NCI-H345 treated with DMSO at 0.1 percent for 48 hours (cell line): Measurements from ENCODE around the gene DERA.

ENCODE experiments used
- DNase-seq: peaks from one replicate; lab custom pipeline; 2025; ENCODE audit not compliant: unreplicated experiment; lab: John Stamatoyannopoulos, UW

Gene DERA

DNA sequence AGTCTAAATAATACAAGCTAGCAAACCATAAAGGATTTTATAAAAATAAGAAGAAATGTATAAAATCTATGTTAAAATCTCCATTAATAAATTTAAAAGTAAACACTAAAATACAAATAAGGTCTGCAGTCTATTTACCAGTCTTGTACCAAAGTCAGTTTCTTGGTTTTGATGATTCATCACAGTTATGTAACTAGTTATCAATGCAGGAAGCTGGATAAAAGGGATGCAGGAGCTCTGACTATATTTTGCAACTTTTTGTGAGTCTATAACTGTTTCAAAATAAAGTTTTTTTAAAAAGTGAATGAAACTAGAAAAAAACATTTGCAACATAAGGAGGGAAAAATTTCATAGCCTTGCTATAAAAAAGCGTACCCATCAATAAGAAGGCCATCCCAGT is 151.5 kb downstream of the DERA start:
- DNase-seq, result no peak

DNA sequence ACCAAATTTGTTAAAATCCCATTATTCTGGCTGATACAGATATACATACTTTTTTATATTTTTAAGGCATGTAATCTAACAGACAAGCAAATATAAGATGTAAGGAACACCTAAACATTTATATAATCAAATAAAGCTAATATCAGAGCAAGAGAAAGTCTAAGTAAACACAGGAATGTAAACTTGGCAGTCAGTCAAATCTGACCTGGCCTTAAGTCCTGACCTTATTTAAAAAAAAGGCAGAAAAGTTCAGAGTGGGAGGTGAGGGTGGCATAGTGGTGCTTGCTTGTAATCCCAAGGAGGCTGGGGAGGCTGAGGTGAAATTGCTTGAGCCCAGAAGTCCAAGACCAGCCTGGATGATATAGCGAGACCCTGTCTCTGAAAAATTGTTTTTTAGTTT is 152.6 kb downstream of the DERA start:
- no peak for DNase-seq

DNA sequence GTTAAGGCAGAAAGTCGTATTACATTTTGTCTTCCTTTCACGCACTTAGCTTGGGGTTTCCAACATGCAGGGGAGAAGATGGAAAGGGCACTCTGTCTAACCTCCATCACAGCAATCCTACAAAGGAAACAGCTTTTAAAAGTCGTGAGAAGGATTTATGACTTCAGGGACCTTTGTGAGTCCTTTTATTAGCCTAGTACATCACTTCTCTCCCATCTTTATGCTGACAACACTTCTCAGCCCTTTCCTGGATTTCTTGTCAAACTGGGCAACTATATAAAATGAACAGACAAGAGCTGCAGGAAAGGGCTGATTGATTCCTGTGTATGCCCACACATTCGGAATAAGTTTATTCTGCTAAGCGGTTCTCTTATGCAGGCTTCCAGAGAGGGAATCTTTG is 159.0 kb downstream of the DERA start:
- DNase-seq, result no peak

DNA sequence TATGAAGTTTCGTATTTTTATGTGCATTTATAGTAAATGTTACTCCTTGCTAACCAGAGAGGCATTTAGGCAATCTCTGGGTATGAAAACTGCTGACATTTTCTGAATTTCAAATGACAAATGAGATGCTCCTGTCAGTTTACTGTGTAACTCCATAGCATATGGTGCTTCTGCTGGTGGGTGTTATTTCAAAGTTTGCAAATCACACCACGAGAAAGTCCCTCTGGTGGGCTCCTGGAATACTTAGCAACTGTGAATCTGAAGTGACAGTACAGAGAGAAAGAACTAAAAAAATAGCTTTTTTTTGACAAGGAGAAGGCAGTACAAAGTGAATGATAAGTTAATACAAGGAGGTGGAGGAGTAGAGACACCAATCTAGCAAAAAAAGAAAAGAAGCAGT is 161.5 kb downstream of the DERA start:
- DNase-seq, result no peak

DNA sequence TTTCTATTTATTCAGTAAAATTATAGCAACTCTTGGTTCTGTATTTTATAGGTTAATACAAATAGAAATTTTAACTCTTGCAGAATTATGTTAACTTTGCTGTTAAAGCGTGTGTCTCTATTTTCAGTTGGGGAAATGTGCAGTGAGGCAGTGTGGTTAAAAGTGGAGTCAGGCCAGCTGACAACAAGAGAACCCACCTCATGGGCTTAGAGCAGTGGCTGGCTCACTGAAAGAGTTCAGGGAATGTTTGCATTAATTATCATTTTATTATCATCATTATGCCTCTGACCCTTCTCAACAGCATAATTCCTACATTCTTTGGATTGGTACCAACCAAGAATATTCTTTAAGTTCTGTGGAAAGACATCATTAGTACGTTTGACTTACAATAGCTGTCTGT is 163.8 kb downstream of the DERA start:
- no peak for DNase-seq

DNA sequence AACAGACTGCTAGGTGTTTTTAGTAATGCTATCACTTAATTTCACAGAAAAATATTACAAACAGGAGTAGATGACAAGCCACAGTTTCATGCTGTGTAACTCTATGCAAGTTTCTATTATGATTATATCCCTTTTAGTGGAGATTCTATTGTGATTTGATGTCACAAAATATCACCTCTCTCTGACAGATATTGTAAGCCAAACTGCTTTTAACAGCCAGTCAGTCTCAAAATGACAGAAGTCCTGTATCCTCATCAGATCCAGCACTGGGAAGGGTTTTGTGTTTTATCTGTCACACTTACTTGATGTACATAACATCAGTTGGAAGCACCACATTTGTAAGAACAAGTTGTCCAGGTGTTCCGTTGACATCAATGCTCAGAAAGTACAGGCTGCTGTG is 164.8 kb downstream of the DERA start:
- no peak for DNase-seq

DNA sequence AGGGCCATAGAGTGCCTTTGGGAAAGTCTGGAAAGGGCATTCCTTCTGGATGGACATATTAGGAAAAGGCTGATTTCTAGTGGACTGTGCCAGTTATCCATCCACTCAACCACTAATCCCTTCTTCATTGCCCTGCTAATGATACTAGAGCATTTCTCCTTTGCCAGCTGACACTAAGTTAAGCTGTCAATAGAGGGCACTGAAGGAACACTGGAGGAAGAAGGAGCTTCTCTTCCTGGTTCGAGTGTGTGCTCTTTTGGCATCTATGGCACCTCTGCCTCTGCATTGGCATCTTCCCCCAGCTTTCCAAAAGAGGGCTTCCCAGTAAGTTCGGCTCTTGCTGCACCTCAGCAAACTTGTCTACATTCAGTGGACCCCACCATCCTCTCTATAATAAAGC is 165.4 kb downstream of the DERA start:
- no peak for DNase-seq

DNA sequence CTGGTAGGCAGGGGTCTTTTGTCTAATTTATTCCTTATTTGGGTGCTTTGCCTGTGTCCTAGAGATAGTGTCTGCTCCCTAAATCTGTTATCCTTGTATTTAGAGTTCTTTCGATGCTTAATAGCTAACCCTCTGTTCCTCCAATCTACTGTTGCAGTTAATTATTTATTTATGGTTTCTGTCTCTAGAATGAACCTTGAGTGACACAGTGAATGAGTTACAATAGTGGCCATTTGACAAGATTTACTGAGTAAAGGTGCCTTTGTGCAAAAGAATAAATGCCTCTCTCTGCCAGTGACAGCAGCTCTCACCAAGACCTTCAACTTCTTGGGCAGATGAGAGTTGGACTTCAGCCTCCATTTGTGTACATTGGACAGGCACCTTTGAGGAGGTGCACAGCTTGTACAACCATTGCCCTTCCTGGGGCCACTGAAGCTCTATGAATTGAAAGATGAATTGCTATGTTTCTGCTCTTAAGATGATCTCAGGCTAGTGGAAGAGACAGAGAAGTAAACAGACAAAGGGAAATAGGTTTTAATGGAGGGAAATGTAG is 165.9 kb downstream of the DERA start:
- DNase-seq, result no peak

DNA sequence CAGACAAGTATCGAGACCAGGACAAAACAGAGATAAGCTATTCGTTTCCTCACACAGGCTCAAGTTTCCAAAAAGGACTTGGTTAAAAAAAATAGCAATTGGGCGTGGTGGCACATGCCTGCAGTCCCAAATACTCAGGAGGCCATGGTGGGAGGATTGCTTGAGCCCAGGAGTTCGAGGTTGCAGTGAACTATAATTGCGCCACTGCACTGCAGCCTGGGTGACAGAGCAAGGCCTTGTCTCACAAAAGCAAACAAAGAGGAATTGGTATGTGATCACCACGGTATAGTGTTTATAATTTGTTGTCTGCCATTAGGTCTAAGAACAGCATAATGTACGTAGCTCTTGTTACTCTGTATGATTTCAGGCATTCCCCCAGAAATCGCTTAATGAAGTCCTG is 175.3 kb downstream of the DERA start:
- no peak for DNase-seq

DNA sequence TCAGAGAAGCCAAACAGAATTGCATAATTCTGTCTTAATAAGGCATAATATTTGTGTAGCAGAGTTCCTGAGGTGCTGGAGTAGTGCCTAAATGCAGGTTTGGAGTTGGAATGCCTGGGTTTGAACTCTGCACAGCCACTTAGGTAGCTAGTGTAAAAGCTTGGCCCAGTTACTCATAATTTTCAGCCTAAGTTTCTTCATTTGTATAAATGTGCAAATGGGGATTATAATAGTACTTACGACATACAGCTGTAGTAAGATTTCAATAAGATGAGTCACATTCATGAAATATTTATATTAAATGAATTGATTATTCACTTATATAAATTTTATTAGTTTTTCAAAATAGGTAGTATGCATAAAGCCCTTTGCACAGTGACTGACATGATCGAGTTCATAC is 175.8 kb downstream of the DERA start:
- DNase-seq, result no peak
